Immature natural killer cell (primary cell): Measurements from ENCODE around the gene TMEM39A. TPM values are rescaled to one million over a fixed set of nuclear protein-coding genes. Genes with fewer than 3 reads are reported as not detected.

ENCODE experiments used
- DNase-seq, 3 donors: peaks; one replicate each; pipeline ENCODE4 v3.0.0; 2022; ENCODE audit warnings: mixed read lengths in 1 of 3
- H3K27ac Mint-ChIP-seq, 6 donors: one replicate each; pipeline ENCODE4 v1.8.0; 2020; ENCODE audit warnings: mixed read lengths in 6 of 6, mild to moderate bottlenecking in 5 of 6, inconsistent platforms in 4 of 6, moderate library complexity in 3 of 6
- H3K27me3 Mint-ChIP-seq, 3 donors: one replicate each; pipeline ENCODE4 v1.8.0; 2020 to 2021; ENCODE audit warnings: low read depth in 3 of 3, mild to moderate bottlenecking in 3 of 3, mixed read lengths in 3 of 3, moderate library complexity in 3 of 3, inconsistent platforms in 1 of 3
- H3K36me3 Mint-ChIP-seq, 3 donors: one replicate each; pipeline ENCODE4 v1.8.0; 2020; ENCODE audit warnings: mixed read lengths in 3 of 3, inconsistent platforms in 2 of 3, mild to moderate bottlenecking in 2 of 3
- H3K4me1 Mint-ChIP-seq, 2 donors: one replicate each; pipeline ENCODE4 v1.8.0; 2020; ENCODE audit warnings: inconsistent platforms in 2 of 2, mild to moderate bottlenecking in 2 of 2, mixed read lengths in 2 of 2, moderate library complexity in 1 of 2
- H3K4me3 Mint-ChIP-seq, 5 donors: one replicate each; pipeline ENCODE4 v1.8.0; 2020; ENCODE audit warnings: mild to moderate bottlenecking in 5 of 5, mixed read lengths in 5 of 5, inconsistent platforms in 3 of 5, moderate library complexity in 3 of 5
- H3K9me3 Mint-ChIP-seq, 6 donors: one replicate each; pipeline ENCODE4 v1.8.0; 2020; ENCODE audit warnings: mild to moderate bottlenecking in 6 of 6, mixed read lengths in 6 of 6, inconsistent platforms in 4 of 6, moderate library complexity in 3 of 6
- polyA plus RNA-seq, 3 donors: library from polyadenylated mRNA; unstranded; fragments of 300-500 nt; fragmentation: Illumina TruSeq; gene quantifications; one replicate each; pipeline ENCODE4 v1.2.3, GENCODE V29; 2021

The TMEM39A gene
- polyA plus RNA-seq, 3 donors from 2014 or later = 6.5 to 21.6 (median 8.7) TPM

GRCh38 chr3:119490153-119490552, 26.7 kb upstream of the TMEM39A start:
- H3K27ac Mint-ChIP-seq = no peak overlapping the region
- H3K27me3 Mint-ChIP-seq = peaks cover 0 to 2% (median 0%) of the 10 kb centered on the region in 3 donors
- H3K4me3 Mint-ChIP-seq = no peak overlapping the region
- H3K9me3 Mint-ChIP-seq = no peaks in the 10 kb centered on the region
- no peaks in the 10 kb centered on the region for H3K4me1 Mint-ChIP-seq
- DNase-seq = no peak
- peaks cover 11 to 44% (median 17%) of the 10 kb centered on the region in 3 donors for H3K36me3 Mint-ChIP-seq

DNA sequence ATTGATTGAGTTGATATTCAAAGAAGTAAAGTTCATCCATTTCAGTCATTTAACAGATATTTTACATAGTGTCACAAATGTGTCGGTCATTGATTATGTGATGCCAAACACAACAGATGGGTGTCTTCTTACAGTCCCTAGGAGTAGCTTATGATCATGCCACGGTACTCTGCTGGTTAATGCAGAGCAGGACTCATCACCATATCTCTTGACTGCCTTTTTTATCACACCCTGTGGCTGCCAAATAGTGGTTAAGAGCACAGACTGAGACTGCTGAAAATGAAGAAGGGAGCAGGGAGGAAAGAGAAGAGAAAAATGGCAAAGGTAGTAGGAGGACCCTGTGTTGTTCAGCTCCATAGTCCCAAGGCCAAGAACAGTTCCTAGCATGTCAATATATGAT, 22.1 kb upstream of the TMEM39A start:
- no peak overlapping the region for H3K27ac Mint-ChIP-seq
- no peak for DNase-seq
- H3K27me3 Mint-ChIP-seq = peaks cover 0 to 2% (median 0%) of the 10 kb centered on the region in 3 donors
- no peaks in the 10 kb centered on the region for H3K4me1 Mint-ChIP-seq
- no peaks in the 10 kb centered on the region for H3K9me3 Mint-ChIP-seq
- H3K4me3 Mint-ChIP-seq = no peak overlapping the region
- H3K36me3 Mint-ChIP-seq = peaks cover 20 to 41% (median 25%) of the 10 kb centered on the region in 3 donors

- Mint-ChIP-seq H3K27ac (no peak overlapping the region), H3K4me1 (no peaks in the 10 kb centered on the region), H3K4me3 (no peak overlapping the region), H3K27me3 (no peaks in the 10 kb centered on the region), H3K9me3 (no peaks in the 10 kb centered on the region), H3K36me3 (peaks cover 22 to 43% (median 35%) of the 10 kb centered on the region in 3 donors)
- DNase-seq = no peak
These were observed 19.7 kb upstream of the TMEM39A start for GRCh38 chr3:119483101-119483500.

- H3K27ac Mint-ChIP-seq = no peak overlapping the region
- no peak for DNase-seq
- no peaks in the 10 kb centered on the region for H3K9me3 Mint-ChIP-seq
- H3K4me1 Mint-ChIP-seq = no peaks in the 10 kb centered on the region
- H3K27me3 Mint-ChIP-seq = no peaks in the 10 kb centered on the region
- H3K36me3 Mint-ChIP-seq = peaks cover 33 to 45% (median 36%) of the 10 kb centered on the region in 3 donors
- H3K4me3 Mint-ChIP-seq = no peak overlapping the region
These were observed 17.7 kb upstream of the TMEM39A start for GRCh38 chr3:119481079-119481478.

- peaks cover 32 to 37% of the 10 kb centered on the region in 2 donors for H3K4me1 Mint-ChIP-seq
- H3K27me3 Mint-ChIP-seq = peaks cover 0 to 2% (median under 1%) of the 10 kb centered on the region in 3 donors
- peak overlapping the region in 4 of 5 donors; percentile 8 to 57 (median 44) for H3K4me3 Mint-ChIP-seq
- H3K9me3 Mint-ChIP-seq = no peaks in the 10 kb centered on the region
- DNase-seq = no peak
- H3K27ac Mint-ChIP-seq = peak overlapping the region in 2 of 6 donors; percentile 1 to 22
- H3K36me3 Mint-ChIP-seq = peaks cover 11 to 18% (median 17%) of the 10 kb centered on the region in 3 donors
These were observed 7.5 kb upstream of the TMEM39A start for GRCh38 chr3:119470866-119471265.

GRCh38 chr3:119469418-119470189, 6.2 kb upstream of the TMEM39A start:
- Mint-ChIP-seq H3K27me3 (peaks cover 0 to 2% (median 2%) of the 10 kb centered on the region in 3 donors), H3K9me3 (no peaks in the 10 kb centered on the region), H3K36me3 (peaks cover 6 to 13% (median 13%) of the 10 kb centered on the region in 3 donors), H3K4me3 (peak overlapping the region; percentile 92 to 97 (median 94)), H3K27ac (peak overlapping the region; percentile 84 to 97 (median 90)), H3K4me1 (peaks cover 33 to 37% of the 10 kb centered on the region in 2 donors)
- DNase-seq = peak in 1 of 3 donors; percentile 10

DNA sequence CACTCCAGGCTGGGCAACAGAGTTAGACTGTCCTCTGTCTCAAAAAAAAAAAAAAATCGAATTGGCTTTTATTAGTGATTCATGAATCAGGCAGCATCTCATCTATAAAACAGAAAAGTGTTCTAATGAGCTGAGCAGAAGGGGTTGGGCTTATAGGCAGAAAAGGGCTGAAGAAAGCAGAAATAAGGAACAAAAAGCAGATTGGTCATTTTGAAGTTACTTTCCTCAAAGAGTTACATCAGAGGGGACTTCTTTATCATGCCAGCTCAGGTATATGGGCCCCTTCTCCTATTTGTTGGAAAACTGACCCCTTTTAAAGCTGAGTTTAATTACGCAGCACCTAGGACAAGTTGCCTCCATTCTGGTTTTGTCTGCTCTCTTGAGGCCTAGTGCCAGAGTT, 4.6 kb upstream of the TMEM39A start:
- Mint-ChIP-seq H3K4me3 (peak overlapping the region; percentile 92 to 97 (median 94)), H3K27me3 (peaks cover 11 to 16% (median 12%) of the 10 kb centered on the region in 3 donors), H3K9me3 (peaks cover 0 to 3% (median 0%) of the 10 kb centered on the region in 6 donors), H3K27ac (peak overlapping the region; percentile 85 to 97 (median 92)), H3K36me3 (peaks cover 6 to 13% (median 13%) of the 10 kb centered on the region in 3 donors), H3K4me1 (peaks cover 47 to 49% of the 10 kb centered on the region in 2 donors)
- DNase-seq = no peak

DNA sequence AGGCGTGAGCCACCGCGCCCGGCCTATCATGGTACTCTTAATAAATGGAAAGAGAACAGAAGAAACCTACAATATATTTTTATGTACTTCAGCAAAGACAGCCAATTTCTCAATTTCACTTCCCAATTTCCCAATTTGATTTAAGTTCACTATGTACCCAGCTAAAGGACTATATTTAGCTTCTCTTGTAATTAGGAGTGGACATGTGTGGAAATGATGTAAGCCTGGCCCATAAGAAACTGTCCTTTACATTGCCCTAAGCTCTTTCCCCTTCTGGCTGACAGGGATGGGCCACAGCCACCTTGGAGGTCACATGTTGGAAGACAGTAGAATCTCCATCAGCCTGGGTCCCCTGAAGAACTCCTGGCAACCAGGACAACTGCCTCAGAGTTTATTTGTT, 6.2 kb downstream of the TMEM39A start:
- H3K27ac Mint-ChIP-seq = no peak overlapping the region
- H3K4me3 Mint-ChIP-seq = no peak overlapping the region
- H3K9me3 Mint-ChIP-seq = no peaks in the 10 kb centered on the region
- no peak for DNase-seq
- peaks cover 0 to 2% (median 0%) of the 10 kb centered on the region in 3 donors for H3K27me3 Mint-ChIP-seq
- H3K36me3 Mint-ChIP-seq = peaks cover 8 to 55% (median 11%) of the 10 kb centered on the region in 3 donors
- H3K4me1 Mint-ChIP-seq = peaks cover 12 to 78% of the 10 kb centered on the region in 2 donors

DNA sequence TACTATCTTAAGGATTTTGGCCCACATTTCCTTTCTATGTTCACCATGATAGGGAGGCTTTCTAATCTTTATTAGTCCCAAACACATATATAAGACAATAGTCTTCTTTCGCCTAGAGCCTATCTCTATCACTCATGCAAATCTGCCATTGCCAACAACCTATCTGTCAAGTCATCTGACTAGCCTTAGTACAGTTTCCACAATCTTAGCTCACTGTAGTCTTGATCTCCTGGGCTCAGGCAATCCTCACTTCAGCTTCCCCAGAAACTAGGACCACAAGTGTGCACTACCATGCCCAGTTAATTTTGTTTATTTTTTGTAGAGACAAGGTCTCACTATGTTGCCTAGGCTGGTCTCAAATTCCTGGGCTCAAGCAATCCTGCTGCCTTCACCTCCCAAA, 6.9 kb downstream of the TMEM39A start:
- H3K4me1 Mint-ChIP-seq = peaks cover 6 to 76% of the 10 kb centered on the region in 2 donors
- peak overlapping the region in 2 of 6 donors; percentile 30 to 59 for H3K27ac Mint-ChIP-seq
- DNase-seq = no peak
- H3K9me3 Mint-ChIP-seq = no peaks in the 10 kb centered on the region
- peaks cover 11 to 60% (median 12%) of the 10 kb centered on the region in 3 donors for H3K36me3 Mint-ChIP-seq
- H3K4me3 Mint-ChIP-seq = no peak overlapping the region
- no peaks in the 10 kb centered on the region for H3K27me3 Mint-ChIP-seq

GRCh38 chr3:119453822-119454221, 9.6 kb downstream of the TMEM39A start:
- Mint-ChIP-seq H3K27me3 (no peaks in the 10 kb centered on the region), H3K27ac (peak overlapping the region in 1 of 6 donors; percentile 51)
- DNase-seq = no peak

GRCh38 chr3:119444590-119444989, 18.8 kb downstream of the TMEM39A start:
- Mint-ChIP-seq H3K4me3 (no peak overlapping the region), H3K27me3 (no peaks in the 10 kb centered on the region), H3K27ac (peak overlapping the region in 1 of 6 donors; percentile 12), H3K4me1 (peaks cover 3 to 12% of the 10 kb centered on the region in 2 donors), H3K9me3 (no peaks in the 10 kb centered on the region), H3K36me3 (peaks cover 9 to 37% (median 24%) of the 10 kb centered on the region in 3 donors)
- DNase-seq = no peak

More at GRCh38 chr3:119453822-119454221, 9.6 kb downstream of the TMEM39A start:
- peaks cover 15 to 50% (median 18%) of the 10 kb centered on the region in 3 donors for H3K36me3 Mint-ChIP-seq
- H3K9me3 Mint-ChIP-seq = no peaks in the 10 kb centered on the region
- H3K4me3 Mint-ChIP-seq = no peak overlapping the region
- peaks cover 6 to 55% of the 10 kb centered on the region in 2 donors for H3K4me1 Mint-ChIP-seq

GRCh38 chr3:119443179-119443578, 20.2 kb downstream of the TMEM39A start:
- H3K9me3 Mint-ChIP-seq = no peaks in the 10 kb centered on the region
- DNase-seq = no peak
- peak overlapping the region in 1 of 6 donors; percentile 66 for H3K27ac Mint-ChIP-seq
- peaks cover 9 to 42% (median 24%) of the 10 kb centered on the region in 3 donors for H3K36me3 Mint-ChIP-seq
- peaks cover 6 to 20% of the 10 kb centered on the region in 2 donors for H3K4me1 Mint-ChIP-seq
- no peaks in the 10 kb centered on the region for H3K27me3 Mint-ChIP-seq
- H3K4me3 Mint-ChIP-seq = no peak overlapping the region

GRCh38 chr3:119437691-119438258, 25.6 kb downstream of the TMEM39A start:
- Mint-ChIP-seq H3K9me3 (no peaks in the 10 kb centered on the region), H3K36me3 (peaks cover 42 to 66% (median 62%) of the 10 kb centered on the region in 3 donors), H3K4me3 (no peak overlapping the region), H3K4me1 (peaks cover 13 to 39% of the 10 kb centered on the region in 2 donors), H3K27ac (peak overlapping the region; percentile 16 to 81 (median 74)), H3K27me3 (no peaks in the 10 kb centered on the region)
- peak in 2 of 3 donors; percentile 5 to 37 for DNase-seq

DNA sequence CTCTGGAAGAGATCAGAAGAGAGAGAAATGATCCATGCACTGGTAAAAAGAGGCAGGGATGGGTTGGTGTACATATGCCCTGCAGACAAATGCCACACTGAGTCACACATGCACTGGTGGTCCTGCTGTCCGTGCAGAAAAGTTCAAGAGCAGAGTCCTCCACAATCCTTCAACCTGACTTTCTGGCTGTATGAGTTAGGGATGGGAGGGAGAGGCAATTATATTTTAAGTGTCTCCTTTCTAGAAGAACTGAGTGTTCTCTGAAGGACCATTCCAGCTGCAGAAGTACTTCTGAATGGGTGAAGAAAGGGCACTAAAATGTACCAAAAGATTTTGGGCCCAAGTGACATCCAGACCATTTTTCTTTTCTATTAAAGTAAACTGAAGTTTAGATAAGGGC, 26.4 kb downstream of the TMEM39A start:
- H3K36me3 Mint-ChIP-seq = peaks cover 45 to 66% (median 66%) of the 10 kb centered on the region in 3 donors
- H3K9me3 Mint-ChIP-seq = no peaks in the 10 kb centered on the region
- no peak for DNase-seq
- H3K4me3 Mint-ChIP-seq = no peak overlapping the region
- peaks cover 13 to 39% of the 10 kb centered on the region in 2 donors for H3K4me1 Mint-ChIP-seq
- H3K27ac Mint-ChIP-seq = peak overlapping the region in 1 of 6 donors; percentile 70
- no peaks in the 10 kb centered on the region for H3K27me3 Mint-ChIP-seq
